Neural cell (in vitro differentiated cells): ENCODE data around the gene COL15A1. TPM values are rescaled to one million over a fixed set of nuclear protein-coding genes. Genes with fewer than 3 reads are reported as not detected.

Experiments
- H2AFZ ChIP-seq: fragments of 200-600, 300-800 bp; sonication (generic), shearing (Covaris generic); 2 replicates; pipeline ENCODE4 v1.6.0; 2014; ENCODE audit warnings: low read depth, mild to moderate bottlenecking, antibody characterized with exemption, low read length, moderate library complexity
- H3F3A ChIP-seq: fragments of 200-600 bp; shearing (Covaris generic); 2 replicates; pipeline ENCODE4 v1.6.1; 2016; ENCODE audit warnings: mild to moderate bottlenecking, moderate library complexity, mixed read lengths, antibody characterized with exemption, low read length; ENCODE audit not compliant: insufficient read depth, poor library complexity, severe bottlenecking
- H3K27ac ChIP-seq: fragments of 200-600, 300-800 bp; sonication (generic), shearing (Covaris generic); 2 replicates; pipeline ENCODE4 v1.5.1; 2014; ENCODE audit warnings: mild to moderate bottlenecking, low read length, moderate library complexity
- H3K27me3 ChIP-seq: fragments of 300-800, 200-600 bp; sonication (generic), shearing (Covaris generic); 2 replicates; pipeline ENCODE4 v1.6.0; 2014; ENCODE audit warnings: mild to moderate bottlenecking, low read depth, low read length, moderate library complexity; ENCODE audit not compliant: insufficient read depth
- H3K36me3 ChIP-seq: fragments of 300-800, 200-600 bp; sonication (generic), shearing (Covaris generic); 2 replicates; pipeline ENCODE4 v1.5.1; 2014; ENCODE audit warnings: mild to moderate bottlenecking, antibody characterized with exemption, low read length, moderate library complexity; ENCODE audit not compliant: insufficient read depth
- H3K4me2 ChIP-seq: fragments of 300-800, 200-600 bp; sonication (generic), shearing (Covaris generic); 2 replicates; pipeline ENCODE4 v1.6.0; 2014; ENCODE audit warnings: mild to moderate bottlenecking, low read length
- H3K4me3 ChIP-seq: fragments of 300-800, 200-600 bp; sonication (generic), shearing (Covaris generic); 2 replicates; pipeline ENCODE4 v1.5.1; 2014; ENCODE audit warnings: mild to moderate bottlenecking, low read length, moderate library complexity
- H3K79me2 ChIP-seq: fragments of 200-600 bp; shearing (Covaris generic); replicated peaks from 2 replicates; pipeline ENCODE4 v1.6.0; 2014; ENCODE audit warnings: mild to moderate bottlenecking, low read length, moderate library complexity; ENCODE audit not compliant: insufficient read depth
- H3K9ac ChIP-seq: fragments of 300-800, 200-600 bp; sonication (generic), shearing (Covaris generic); 2 replicates; pipeline ENCODE4 v1.6.1; 2016; ENCODE audit warnings: mild to moderate bottlenecking, low read length, mixed read lengths
- H3K9me2 ChIP-seq: fragments of 200-600 bp; shearing (Covaris generic); 2 replicates; pipeline ENCODE4 v1.6.1; 2016; ENCODE audit warnings: mild to moderate bottlenecking, low read length, mixed read lengths; ENCODE audit not compliant: insufficient read depth
- H3K9me3 ChIP-seq: fragments of 200-600, 300-800 bp; sonication (generic), shearing (Covaris generic); 2 replicates; pipeline ENCODE4 v1.6.1; 2016; ENCODE audit warnings: mild to moderate bottlenecking, mixed run types, low read length, moderate library complexity, mixed read lengths
- H4K20me1 ChIP-seq: fragments of 200-600 bp; shearing (Covaris generic); 2 replicates; pipeline ENCODE4 v1.6.1; 2016; ENCODE audit warnings: mild to moderate bottlenecking, mixed run types; ENCODE audit not compliant: insufficient read depth
- CTCF ChIP-seq: fragments of 450-650 bp; IDR thresholded peaks from 2 replicates; pipeline ENCODE4 v1.5.1; 2014; ENCODE audit warnings: antibody characterized with exemption, mild to moderate bottlenecking, moderate library complexity; ENCODE audit not compliant: poor library complexity, severe bottlenecking
- EP300 ChIP-seq: fragments of 450-650 bp; conservative IDR thresholded peaks from 2 replicates; pipeline ENCODE4 v1.6.1; 2014; ENCODE audit warnings: antibody characterized with exemption, mild to moderate bottlenecking, moderate library complexity; ENCODE audit not compliant: poor library complexity, severe bottlenecking
- EZH2 ChIP-seq: fragments of 200-600, 300-800 bp; shearing (Covaris generic), sonication (generic); IDR thresholded peaks from 2 replicates; pipeline ENCODE4 v1.6.1; 2014; ENCODE audit warnings: antibody characterized with exemption, low read length, borderline replicate concordance, mild to moderate bottlenecking; ENCODE audit not compliant: insufficient read depth, poor library complexity, severe bottlenecking
- MXI1 ChIP-seq: fragments of 450-650 bp; conservative IDR thresholded peaks from 2 replicates; pipeline ENCODE4 v1.6.1; 2014; ENCODE audit warnings: antibody characterized with exemption, mild to moderate bottlenecking; ENCODE audit not compliant: poor library complexity, severe bottlenecking
- POLR2AphosphoS5 ChIP-seq: IDR thresholded peaks from 2 replicates; pipeline ENCODE4 v1.6.1; 2012
- RAD21 ChIP-seq: fragments of 450-650 bp; conservative IDR thresholded peaks from 2 replicates; pipeline ENCODE4 v1.6.1; 2014; ENCODE audit warnings: antibody characterized with exemption, mild to moderate bottlenecking, moderate library complexity
- REST ChIP-seq: IDR thresholded peaks from 2 replicates; pipeline ENCODE4 v1.6.1; 2012; ENCODE audit warnings: borderline replicate concordance
- SMC3 ChIP-seq: fragments of 450-650 bp; conservative IDR thresholded peaks from 2 replicates; pipeline ENCODE4 v1.6.1; 2014; ENCODE audit warnings: antibody characterized with exemption, mild to moderate bottlenecking, moderate library complexity; ENCODE audit not compliant: poor library complexity
- TAF1 ChIP-seq: IDR thresholded peaks from 2 replicates; pipeline ENCODE4 v1.6.1; 2012; ENCODE audit warnings: low read depth
- polyA plus RNA-seq: library from polyadenylated mRNA; depleted of rRNA; stranded (reverse); fragments of >200 nt; gene quantifications from 2 replicates; pipeline ENCODE4 v1.2.3, GENCODE V29; 2014

COL15A1 gene
- polyA plus RNA-seq, 1 donor from 2014 or later = 2.8 TPM

- Histone ChIP-seq H3K9me3 (no peaks in the 10 kb centered on the region), H3K9ac (no peak overlapping the region), H3K4me3 (no peak overlapping the region), H3K27me3 (no peaks in the 10 kb centered on the region), H2AFZ (no peak overlapping the region), H3K27ac (no peak overlapping the region), H3K36me3 (no peaks in the 10 kb centered on the region), H3K79me2 (no peaks in the 10 kb centered on the region), H3F3A (no peaks in the 10 kb centered on the region), H3K4me2 (no peak overlapping the region), H3K9me2 (no peaks in the 10 kb centered on the region), H4K20me1 (no peaks in the 10 kb centered on the region)
- TF ChIP-seq EP300 (no peak), MXI1 (no peak), CTCF (no peak), SMC3 (no peak), EZH2 (no peak), REST (no peak), POLR2AphosphoS5 (no peak), RAD21 (no peak)
These were observed 109.4 kb downstream of the COL15A1 start for GRCh38 chr9:99052815-99053715.

- no peak overlapping the region for H3K4me3 ChIP-seq
- H2AFZ ChIP-seq = no peak overlapping the region
- H3K36me3 ChIP-seq = no peaks in the 10 kb centered on the region
- H4K20me1 ChIP-seq = no peaks in the 10 kb centered on the region
- H3K79me2 ChIP-seq = no peaks in the 10 kb centered on the region
- no peaks in the 10 kb centered on the region for H3K9me2 ChIP-seq
- no peaks in the 10 kb centered on the region for H3K27me3 ChIP-seq
- no peak for TF ChIP-seq REST
- TF ChIP-seq TAF1 = no peak
- no peak for TF ChIP-seq EZH2
- no peak for TF ChIP-seq CTCF
- TF ChIP-seq RAD21 = no peak
- TF ChIP-seq POLR2AphosphoS5 = no peak
- no peak for TF ChIP-seq EP300
- no peak for TF ChIP-seq MXI1
- no peak for TF ChIP-seq SMC3
- H3K4me2 ChIP-seq = no peak overlapping the region
- no peaks in the 10 kb centered on the region for H3K9me3 ChIP-seq
- H3K9ac ChIP-seq = no peak overlapping the region
- H3F3A ChIP-seq = no peaks in the 10 kb centered on the region
- H3K27ac ChIP-seq = no peak overlapping the region
These were observed 110.9 kb downstream of the COL15A1 start for GRCh38 chr9:99054581-99054980.
